CD1c-positive myeloid dendritic cell (primary cell): ENCODE measurements around the gene LPAR2.

Experiments used
- DNase-seq: peaks from one replicate; pipeline ENCODE4 v3.0.0-alpha.2; 2016; ENCODE audit errors: extremely low spot score

Gene LPAR2

GRCh38 chr19:19597809-19598306 is 30.2 kb downstream of the LPAR2 start:
- DNase-seq = peak; percentile 78

- peak; percentile 38 for DNase-seq
Observed at GRCh38 chr19:19595171-19595701, 32.8 kb downstream of the LPAR2 start.

GRCh38 chr19:19594381-19594780 is 33.6 kb downstream of the LPAR2 start:
- peak; percentile 44 for DNase-seq

- no peak for DNase-seq
Observed at GRCh38 chr19:19592690-19593089, 35.3 kb downstream of the LPAR2 start.

GRCh38 chr19:19591133-19591825 is 36.7 kb downstream of the LPAR2 start:
- peak; percentile 92 for DNase-seq

GRCh38 chr19:19588546-19588945 is 39.5 kb downstream of the LPAR2 start:
- DNase-seq = no peak

- no peak for DNase-seq
Observed at GRCh38 chr19:19587771-19588170, 40.2 kb downstream of the LPAR2 start.

GRCh38 chr19:19584356-19584755 is 43.7 kb downstream of the LPAR2 start:
- DNase-seq = no peak

GRCh38 chr19:19582471-19582870 is 45.5 kb downstream of the LPAR2 start:
- DNase-seq = no peak

- no peak for DNase-seq
Observed at GRCh38 chr19:19581391-19581790, 46.6 kb downstream of the LPAR2 start.

- DNase-seq = no peak
Observed at GRCh38 chr19:19580418-19580817, 47.6 kb downstream of the LPAR2 start.

GRCh38 chr19:19579533-19580361 is 48.3 kb downstream of the LPAR2 start:
- no peak for DNase-seq

- DNase-seq = no peak
Observed at GRCh38 chr19:19578252-19578651, 49.8 kb downstream of the LPAR2 start.

GRCh38 chr19:19575411-19575810 is 52.6 kb downstream of the LPAR2 start:
- no peak for DNase-seq
